Spinal cord (tissue), 10 donors: ENCODE measurements around the gene AGPS. TPM values are rescaled to one million over a fixed set of nuclear protein-coding genes. Genes with fewer than 3 reads are reported as not detected.

Experiments
- DNase-seq, 6 donors: peaks; one replicate each; pipeline versions ENCODE4 v3.0.0 to v3.0.0-alpha.2; 2013 to 2015; ENCODE audit warnings: low spot score in 6 of 6, low read depth in 4 of 6
- H3K27ac ChIP-seq: one replicate; pipeline ENCODE4 v1.5.1; 2013; ENCODE audit warnings: low read depth, low read length, control low read depth
- H3K27me3 ChIP-seq: one replicate; pipeline ENCODE4 v1.6.1; 2013; ENCODE audit warnings: low read length; ENCODE audit not compliant: control insufficient read depth, insufficient read depth
- H3K36me3 ChIP-seq: one replicate; pipeline ENCODE4 v1.6.1; 2013; ENCODE audit warnings: low read length; ENCODE audit not compliant: control insufficient read depth, insufficient read depth
- H3K4me1 ChIP-seq: one replicate; pipeline ENCODE4 v1.6.1; 2013; ENCODE audit warnings: low read length; ENCODE audit not compliant: control insufficient read depth, insufficient read depth
- H3K4me3 ChIP-seq: one replicate; pipeline ENCODE4 v1.5.1; 2013; ENCODE audit warnings: low read depth, low read length, control low read depth
- H3K9me3 ChIP-seq: one replicate; pipeline ENCODE4 v1.6.1; 2013; ENCODE audit warnings: low read length; ENCODE audit not compliant: control insufficient read depth, insufficient read depth
- WGBS: methylation state at CpG from one replicate; pipeline ENCODE4 v1.1.5; 2013; ENCODE audit warnings: missing lambda C conversion rate; ENCODE audit not compliant: insufficient coverage; 5-methylcytosine and 5-hydroxymethylcytosine counted together
- polyA plus RNA-seq, 2 donors: library from polyadenylated mRNA; unstranded; fragments of 120-200 nt; gene quantifications; one replicate each; pipeline ENCODE4 v1.2.1, GENCODE V29; 2013; ENCODE audit not compliant: insufficient read length in 2 of 2
- total RNA-seq, 2 donors: library from RNA; depleted of rRNA in 1 of 2; stranded (reverse); fragments of 120-200 nt in 1 of 2; fragments of >200 nt in 1 of 2; gene quantifications; one replicate each; pipeline versions ENCODE4 v1.2.3 to v1.2.4, GENCODE V29; 2013 to 2014
- donor health status: healthy.

Gene AGPS
- total and polyA plus RNA-seq, 4 donors, result 27.0 to 72.7 (median 39.5) TPM

DNA sequence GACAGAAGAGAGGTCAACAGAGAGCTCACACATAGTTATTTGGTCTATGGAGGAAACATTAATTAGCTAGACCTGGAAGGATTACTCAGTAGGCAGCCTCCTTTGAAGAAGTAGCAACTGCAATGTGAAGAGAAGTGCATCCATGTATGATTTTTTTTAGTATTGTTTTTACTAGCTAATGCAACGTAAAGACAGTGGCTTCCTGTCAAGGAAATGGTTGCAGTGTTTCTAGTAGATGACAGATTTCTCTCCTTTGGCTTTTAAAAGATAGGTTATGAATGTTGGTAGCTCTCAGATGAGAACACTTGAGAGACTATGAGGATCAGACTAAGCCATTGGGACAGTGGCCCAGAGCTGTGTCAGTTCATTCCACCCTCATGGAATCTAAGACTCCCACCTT lies 175.8 kb downstream of the AGPS start:
- 86% methylated on average over 1 of the region's 1 CpG for WGBS
- no peak for DNase-seq
- no peaks in the 10 kb centered on the region for H3K9me3 ChIP-seq
- H3K36me3 ChIP-seq, result no peaks in the 10 kb centered on the region
- H3K27me3 ChIP-seq, result no peaks in the 10 kb centered on the region
- H3K4me1 ChIP-seq, result peaks cover 8% of the 10 kb centered on the region
- no peak overlapping the region for H3K4me3 ChIP-seq
- H3K27ac ChIP-seq, result no peak overlapping the region

DNA sequence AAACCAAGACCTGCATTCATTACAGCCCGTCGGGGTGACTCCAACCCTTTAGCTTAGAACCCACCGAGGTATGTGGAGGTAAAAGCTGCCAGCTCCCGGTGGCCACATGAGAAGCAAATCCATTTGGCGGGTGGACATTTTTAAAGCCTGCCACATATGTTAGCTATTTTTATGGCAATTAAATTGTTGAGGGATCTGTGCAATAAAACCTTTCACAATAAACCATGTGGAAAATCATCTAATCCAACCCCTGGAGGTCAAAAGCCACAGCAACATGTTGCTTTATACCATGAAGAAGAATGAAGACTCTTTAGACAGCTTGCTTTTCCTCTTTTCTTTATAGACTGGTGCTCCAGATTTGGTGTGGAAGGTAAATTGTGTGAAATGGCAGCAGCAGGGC lies 176.3 kb downstream of the AGPS start:
- H3K4me3 ChIP-seq, result no peak overlapping the region
- H3K4me1 ChIP-seq, result peaks cover 10% of the 10 kb centered on the region
- no peak overlapping the region for H3K27ac ChIP-seq
- no peaks in the 10 kb centered on the region for H3K27me3 ChIP-seq
- H3K9me3 ChIP-seq, result no peaks in the 10 kb centered on the region
- no peak for DNase-seq
- WGBS, result no CpG with 5 or more reads among the region's 5 CpGs
- no peaks in the 10 kb centered on the region for H3K36me3 ChIP-seq

DNA sequence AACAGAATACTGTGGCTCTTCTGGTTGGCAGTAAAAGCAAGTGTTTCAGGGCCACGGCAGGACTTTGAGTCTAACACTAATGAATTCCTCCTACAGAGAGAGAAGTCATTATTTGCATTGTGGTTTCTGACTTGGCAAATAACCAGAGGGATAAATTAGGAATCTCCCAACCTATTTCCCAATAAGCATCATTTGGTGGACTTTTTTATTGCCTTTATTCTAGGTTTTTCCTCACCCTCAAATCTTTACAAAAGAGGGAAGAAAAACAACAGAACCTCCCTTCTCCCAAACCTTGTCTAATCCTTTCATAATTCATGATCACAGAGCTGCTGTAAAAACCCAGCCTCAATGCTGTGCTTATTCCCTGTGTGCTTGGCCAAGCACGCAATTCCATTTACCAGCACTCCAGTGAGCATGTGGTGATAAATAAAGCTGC lies 179.7 kb downstream of the AGPS start:
- Histone ChIP-seq H3K9me3 (no peaks in the 10 kb centered on the region), H3K36me3 (no peaks in the 10 kb centered on the region), H3K27me3 (no peaks in the 10 kb centered on the region), H3K27ac (peak overlapping the region; percentile 33), H3K4me3 (no peak overlapping the region), H3K4me1 (peaks cover 10% of the 10 kb centered on the region)
- 20% methylated on average over 1 of the region's 2 CpGs for WGBS
- DNase-seq, result peak in 3 of 6 donors; percentile 23 to 82 (median 79)

DNA sequence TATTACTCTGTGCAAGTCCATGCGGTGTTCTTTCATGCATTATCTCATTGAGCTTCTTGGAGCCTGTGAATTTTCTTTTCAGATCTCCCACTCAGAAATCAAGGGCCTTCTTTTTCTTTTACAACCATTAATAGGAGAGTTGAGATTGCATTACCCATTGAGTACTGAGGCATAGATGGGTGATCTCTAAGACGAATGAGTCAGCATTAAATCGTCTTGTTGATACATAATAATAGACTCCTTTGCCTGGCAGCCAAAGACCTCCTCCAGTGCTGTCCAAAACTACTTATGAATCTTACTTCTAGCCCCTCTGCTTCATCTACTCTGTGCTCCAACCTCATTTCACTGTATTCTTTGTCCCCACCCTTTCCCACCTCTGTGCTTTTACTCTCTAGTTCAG lies 180.5 kb downstream of the AGPS start:
- Histone ChIP-seq H3K9me3 (no peaks in the 10 kb centered on the region), H3K27me3 (no peaks in the 10 kb centered on the region), H3K4me3 (no peak overlapping the region), H3K36me3 (no peaks in the 10 kb centered on the region), H3K27ac (no peak overlapping the region), H3K4me1 (peaks cover 10% of the 10 kb centered on the region)
- DNase-seq, result peak in 2 of 6 donors; percentile 4
- 40% methylated on average over 1 of the region's 3 CpGs for WGBS

DNA sequence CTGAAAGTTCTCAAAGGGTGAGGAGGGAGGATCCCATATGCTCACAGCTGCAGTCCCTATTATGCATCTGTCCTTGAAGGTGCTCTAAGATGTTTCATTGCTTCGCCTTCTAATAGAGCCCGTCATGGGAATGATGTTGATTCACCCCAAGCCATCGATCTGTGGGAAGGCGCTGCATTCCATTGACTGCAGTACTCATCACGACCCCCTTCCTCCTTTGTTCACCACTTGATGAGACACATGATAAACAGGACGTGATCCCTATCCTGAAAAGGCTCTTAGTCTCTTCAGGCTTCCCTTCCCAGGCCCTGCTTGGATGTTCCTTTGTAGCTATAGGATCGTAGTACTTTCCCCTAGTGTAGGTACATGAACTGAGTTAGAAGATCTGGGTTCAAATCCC lies 181.8 kb downstream of the AGPS start:
- Histone ChIP-seq H3K4me1 (peaks cover 10% of the 10 kb centered on the region), H3K27me3 (no peaks in the 10 kb centered on the region), H3K36me3 (no peaks in the 10 kb centered on the region), H3K27ac (no peak overlapping the region), H3K4me3 (no peak overlapping the region), H3K9me3 (no peaks in the 10 kb centered on the region)
- WGBS, result 49% methylated on average over 5 of the region's 7 CpGs
- DNase-seq, result no peak

DNA sequence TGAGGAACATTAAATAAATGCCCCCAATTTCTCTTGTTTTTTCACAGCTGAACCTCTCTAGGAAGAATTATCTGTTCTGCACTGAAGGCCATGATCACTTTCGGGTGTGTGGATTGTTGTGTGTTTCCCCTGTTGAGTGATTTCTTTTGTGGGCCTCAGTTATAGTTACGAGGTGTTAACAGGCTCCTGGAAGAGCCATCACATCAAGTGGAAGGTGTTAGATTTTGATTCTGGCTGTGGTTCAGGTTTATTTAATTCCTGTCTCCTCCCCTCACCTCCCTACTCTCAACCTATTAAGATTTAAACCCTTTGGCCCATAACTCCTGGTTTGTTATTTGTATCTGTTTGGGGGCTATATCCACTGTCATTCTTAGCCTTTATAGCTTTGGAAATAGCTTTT lies 182.8 kb downstream of the AGPS start:
- H3K9me3 ChIP-seq, result no peaks in the 10 kb centered on the region
- no peak overlapping the region for H3K27ac ChIP-seq
- no peaks in the 10 kb centered on the region for H3K27me3 ChIP-seq
- no peaks in the 10 kb centered on the region for H3K36me3 ChIP-seq
- DNase-seq, result no peak
- H3K4me1 ChIP-seq, result peaks cover 10% of the 10 kb centered on the region
- 100% methylated on average over 2 of the region's 2 CpGs for WGBS
- H3K4me3 ChIP-seq, result no peak overlapping the region

DNA sequence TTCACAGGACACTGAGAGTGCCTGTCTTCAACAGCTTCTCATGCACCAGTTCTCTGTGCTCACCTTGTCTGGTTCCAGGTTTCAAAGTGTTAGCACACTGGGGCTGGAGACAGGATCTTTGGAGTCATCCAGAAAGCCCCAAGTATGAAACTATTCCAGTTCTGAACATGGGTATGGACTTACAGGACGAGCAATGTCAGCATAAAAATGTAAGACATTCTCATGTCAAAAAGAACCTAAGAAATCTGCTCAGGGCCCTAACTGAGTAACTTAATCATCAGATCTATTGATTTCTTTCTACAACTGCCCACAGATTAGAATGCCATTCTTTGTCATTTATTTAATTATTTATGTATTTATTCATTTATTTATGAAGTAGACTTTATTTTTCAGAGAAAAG lies 184.5 kb downstream of the AGPS start:
- no peak for DNase-seq
- Histone ChIP-seq H3K4me3 (no peak overlapping the region), H3K36me3 (no peaks in the 10 kb centered on the region), H3K9me3 (no peaks in the 10 kb centered on the region), H3K27me3 (no peaks in the 10 kb centered on the region), H3K4me1 (peaks cover 3% of the 10 kb centered on the region), H3K27ac (no peak overlapping the region)
- no CpG with 5 or more reads among the region's 1 CpG for WGBS

DNA sequence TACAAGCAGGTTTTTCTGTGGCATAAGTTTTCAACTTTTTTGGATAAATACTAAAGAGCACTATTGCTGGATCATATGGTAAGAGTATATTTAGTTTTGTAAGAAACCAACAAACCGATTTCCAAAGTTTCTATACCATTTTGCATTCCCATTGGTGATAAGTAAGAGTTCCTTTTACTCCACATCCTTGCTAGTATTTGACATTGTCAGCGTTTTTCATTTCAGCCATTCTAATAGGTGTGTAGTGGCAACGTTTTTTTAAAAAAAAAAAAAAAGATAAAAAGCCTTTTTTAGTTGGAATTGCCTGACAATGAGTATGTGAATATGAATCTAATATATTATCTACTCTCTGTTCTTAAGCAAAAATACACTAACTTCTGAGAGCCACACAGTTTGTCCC lies 185.9 kb downstream of the AGPS start:
- no peaks in the 10 kb centered on the region for H3K9me3 ChIP-seq
- H3K4me1 ChIP-seq, result peaks cover under 1% of the 10 kb centered on the region
- H3K27ac ChIP-seq, result no peak overlapping the region
- DNase-seq, result no peak
- no CpG with 5 or more reads among the region's 3 CpGs for WGBS
- H3K4me3 ChIP-seq, result no peak overlapping the region
- H3K36me3 ChIP-seq, result no peaks in the 10 kb centered on the region
- H3K27me3 ChIP-seq, result no peaks in the 10 kb centered on the region

DNA sequence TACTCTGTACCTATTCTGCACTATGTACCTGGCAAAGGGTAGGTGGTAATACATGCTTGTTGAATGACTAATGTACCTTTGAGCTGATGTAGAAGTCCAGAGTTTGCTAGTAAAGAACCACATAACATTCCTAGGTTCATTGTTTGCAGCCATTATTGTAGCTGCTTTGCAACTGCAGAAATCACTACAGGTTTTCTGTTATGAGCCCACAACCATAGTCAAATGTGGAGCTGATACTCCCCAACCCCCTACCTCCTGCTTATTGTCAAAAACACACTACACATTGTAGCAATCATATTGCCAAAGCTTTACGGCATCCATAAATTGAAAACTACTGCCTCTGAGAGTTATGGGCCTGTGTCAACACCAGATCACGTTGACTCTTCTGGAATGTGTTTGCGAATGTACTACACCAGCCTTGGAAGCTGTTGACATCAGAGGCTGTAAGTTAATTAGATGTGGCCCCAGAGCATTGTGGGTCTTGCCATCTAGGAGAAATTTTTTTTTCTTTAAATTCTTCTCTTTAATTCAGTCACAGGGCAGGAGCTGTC lies 187.0 kb downstream of the AGPS start:
- Histone ChIP-seq H3K9me3 (no peaks in the 10 kb centered on the region), H3K36me3 (no peaks in the 10 kb centered on the region), H3K27me3 (no peaks in the 10 kb centered on the region), H3K4me3 (no peak overlapping the region), H3K4me1 (no peaks in the 10 kb centered on the region), H3K27ac (no peak overlapping the region)
- 80% methylated on average over 3 of the region's 3 CpGs for WGBS
- no peak for DNase-seq

DNA sequence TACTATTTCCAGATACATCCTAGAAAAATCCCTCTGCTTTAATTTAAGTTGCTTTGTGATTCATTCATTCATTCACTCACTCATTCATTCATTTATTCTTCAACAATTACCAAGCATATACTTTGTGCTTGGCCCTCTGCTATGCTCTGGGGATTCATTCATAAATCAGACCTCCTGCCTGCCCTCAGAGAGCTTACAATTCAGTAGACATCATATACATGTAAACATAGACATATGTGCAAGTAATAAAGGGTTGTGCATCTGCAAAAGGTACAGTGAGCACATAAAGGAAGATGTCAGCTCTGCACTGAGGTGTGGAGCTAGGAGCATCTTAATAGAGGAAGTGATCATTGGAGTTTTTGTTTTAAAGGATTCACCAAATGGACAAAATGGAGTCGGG lies 189.4 kb downstream of the AGPS start:
- Histone ChIP-seq H3K27me3 (no peaks in the 10 kb centered on the region), H3K27ac (no peak overlapping the region), H3K4me3 (no peak overlapping the region), H3K36me3 (no peaks in the 10 kb centered on the region), H3K4me1 (peaks cover 7% of the 10 kb centered on the region), H3K9me3 (no peaks in the 10 kb centered on the region)
- DNase-seq, result no peak
- WGBS, result 100% methylated on average over 1 of the region's 1 CpG
